Muscle of back (tissue), 11 donors: ENCODE data around the gene SUMO1. TPM values are rescaled to one million over a fixed set of nuclear protein-coding genes. Genes with fewer than 3 reads are reported as not detected.

ENCODE experiments used
- DNase-seq, 3 donors: peaks; one replicate each; pipeline versions ENCODE4 v3.0.0 to v3.0.0-alpha.2; 2013
- polyA plus RNA-seq, 10 donors: library from polyadenylated mRNA; unstranded; fragments of 120-200 nt; gene quantifications; one replicate each; pipeline ENCODE4 v1.2.1, GENCODE V29; 2013; ENCODE audit not compliant: insufficient read length in 10 of 10

SUMO1 gene
- polyA plus RNA-seq, 10 donors: 104 to 122 (median 110) TPM

DNA sequence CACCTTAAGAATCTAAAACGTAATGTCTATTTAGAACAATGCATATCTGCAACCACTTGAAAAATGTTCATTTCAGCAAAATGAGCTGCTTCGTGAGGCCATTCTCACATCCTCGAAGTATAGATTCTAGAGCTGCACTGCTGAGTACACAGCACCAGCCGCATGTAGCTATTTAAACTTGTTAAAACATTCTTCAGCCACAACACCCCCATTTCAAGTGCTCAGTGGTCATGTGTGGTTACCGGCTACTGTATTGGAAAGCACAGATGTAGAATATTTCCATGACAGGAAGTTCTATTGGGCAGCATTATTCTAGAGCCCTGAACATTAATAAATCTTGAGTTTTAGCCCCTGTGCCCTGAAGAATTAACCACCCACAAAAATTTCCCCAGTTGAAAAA lies 35.0 kb downstream of the SUMO1 start:
- no peak for DNase-seq

- DNase-seq: no peak
Observed at GRCh38 chr2:202201220-202202160, 36.9 kb downstream of the SUMO1 start.

DNA sequence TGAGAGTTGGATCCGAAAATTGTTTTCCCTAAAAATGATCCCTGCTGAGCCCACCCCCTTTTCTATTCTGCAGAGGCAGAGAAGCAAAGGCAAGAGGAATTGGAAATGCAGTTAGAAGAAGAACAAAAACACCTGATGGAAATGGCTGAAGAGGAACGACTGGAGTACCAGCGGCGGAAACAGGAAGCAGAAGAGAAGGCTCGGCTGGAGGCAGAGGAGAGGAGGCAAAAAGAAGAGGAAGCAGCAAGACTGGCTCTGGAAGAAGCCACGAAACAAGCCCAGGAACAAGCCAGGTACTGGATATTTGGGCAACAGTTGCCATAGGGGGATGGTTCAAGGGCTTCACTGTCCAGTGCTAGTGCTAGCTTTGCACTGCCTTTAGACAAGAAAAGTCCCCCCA lies 41.7 kb downstream of the SUMO1 start:
- DNase-seq: no peak

- DNase-seq: no peak
Observed at GRCh38 chr2:202194418-202194817, 44.0 kb downstream of the SUMO1 start.

- DNase-seq: peak in 1 of 3 donors; percentile 15
Observed at GRCh38 chr2:202193881-202194353, 44.5 kb downstream of the SUMO1 start.

GRCh38 chr2:202193305-202193704 lies 45.1 kb downstream of the SUMO1 start:
- DNase-seq: no peak

DNA sequence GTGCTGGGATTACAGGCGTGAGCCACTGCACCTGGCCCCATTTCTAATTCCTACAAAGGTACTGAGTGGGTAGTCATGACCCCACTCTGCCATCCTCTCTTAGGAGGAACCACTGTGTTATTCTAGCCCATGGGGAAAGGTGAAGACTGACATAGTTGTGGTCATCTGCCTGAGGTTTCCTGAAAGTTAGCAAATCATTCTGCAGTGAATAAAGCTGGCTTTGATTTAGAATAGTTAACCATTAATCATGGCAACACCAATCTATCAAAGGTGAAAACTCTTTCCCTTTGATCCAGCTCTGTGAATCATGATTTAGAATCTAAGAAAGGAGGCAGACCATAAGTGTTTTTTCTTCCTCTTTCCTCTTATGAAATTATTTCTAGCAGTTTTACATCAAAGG lies 50.8 kb downstream of the SUMO1 start:
- DNase-seq: no peak

DNA sequence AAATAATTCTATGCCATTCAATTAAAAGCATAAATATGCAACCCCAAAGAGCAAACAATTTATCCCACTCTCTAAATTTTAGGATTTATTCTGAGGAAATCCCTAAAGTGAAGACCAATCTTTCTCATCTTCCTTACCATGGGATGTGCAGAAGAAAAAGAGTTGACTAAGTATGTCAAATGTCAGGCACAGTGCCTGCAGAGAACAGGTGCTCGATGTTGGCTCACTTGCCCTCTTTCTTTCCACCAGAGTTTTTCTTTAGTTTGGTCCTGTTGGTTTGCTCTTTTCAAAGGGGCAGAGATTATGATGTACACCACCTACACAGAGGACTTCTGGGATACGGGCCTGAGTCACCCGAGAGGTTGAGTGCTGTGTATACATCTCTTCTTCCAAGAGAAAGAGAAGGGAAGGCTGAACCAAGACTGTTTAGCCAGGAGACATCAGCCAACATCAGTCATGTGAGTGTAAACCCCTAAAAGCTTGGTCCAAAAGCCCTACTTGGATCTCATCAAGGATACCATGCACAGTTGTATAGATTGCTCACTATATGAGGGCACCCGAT lies 51.7 kb downstream of the SUMO1 start:
- no peak for DNase-seq

DNA sequence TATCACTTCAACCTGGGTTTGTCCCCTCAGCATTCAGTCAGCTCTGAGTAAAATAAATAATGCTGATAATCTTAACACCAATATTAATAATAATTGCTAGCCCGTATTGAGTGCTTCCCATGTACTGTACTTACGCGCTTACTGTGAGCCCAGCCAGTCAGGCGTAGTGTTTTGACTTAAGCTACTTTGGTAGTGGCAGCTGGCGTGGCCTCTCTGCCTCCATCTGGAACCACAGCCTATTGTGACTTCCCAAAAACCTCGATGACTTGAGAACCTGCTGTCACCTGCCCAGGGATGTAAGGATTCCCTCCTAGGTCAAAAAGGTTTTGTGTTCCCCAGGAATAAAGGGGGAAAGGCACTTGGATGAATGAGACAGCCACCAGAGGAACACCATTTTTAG lies 53.2 kb downstream of the SUMO1 start:
- DNase-seq: no peak

DNA sequence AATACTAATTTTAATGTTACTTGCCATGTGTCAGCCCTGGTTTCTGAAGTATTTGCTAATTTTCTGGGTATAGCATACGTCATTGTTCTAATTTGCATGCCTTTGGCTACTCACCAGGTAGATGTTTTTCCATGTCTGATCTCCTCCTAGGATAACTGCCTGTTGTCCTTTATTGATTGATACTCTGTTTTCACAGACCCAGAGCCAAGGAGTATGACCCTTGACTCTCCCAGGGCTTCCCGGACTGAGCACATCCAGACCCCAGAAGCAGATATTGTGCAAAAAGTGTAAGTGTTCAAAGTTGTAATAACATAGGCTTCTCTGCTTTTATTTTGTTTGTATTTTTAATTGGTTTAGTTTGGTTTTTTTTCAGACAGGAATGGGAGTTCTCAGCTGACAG lies 53.8 kb downstream of the SUMO1 start:
- DNase-seq: no peak

DNA sequence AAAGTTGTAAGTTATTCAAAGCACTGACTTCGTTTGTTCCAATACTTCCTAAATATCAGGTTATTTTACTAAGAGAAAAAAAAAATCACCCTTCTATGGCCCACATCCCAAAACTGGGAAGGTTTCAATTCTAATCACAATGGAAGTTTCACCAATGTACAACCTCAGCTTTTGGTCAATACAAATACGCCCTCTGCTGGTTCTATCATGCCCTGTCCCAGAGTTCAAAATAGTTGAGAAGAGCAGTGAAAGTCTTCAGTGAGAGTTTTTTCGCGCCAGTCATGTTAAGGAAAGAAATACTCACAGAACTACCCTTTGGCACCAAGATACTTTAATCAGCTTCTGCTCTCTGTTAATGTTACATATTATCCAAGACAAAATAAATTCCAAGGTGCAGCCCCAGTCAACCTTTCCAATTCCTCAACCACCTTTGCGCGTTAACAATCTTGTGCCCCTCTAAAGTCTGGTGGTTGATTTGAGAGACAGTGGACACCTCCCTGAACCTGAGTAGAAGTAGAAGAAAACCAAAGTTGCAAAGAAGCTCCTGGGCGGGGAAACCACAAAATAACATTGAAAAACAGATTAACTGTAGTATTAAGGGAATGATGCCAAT lies 59.9 kb downstream of the SUMO1 start:
- DNase-seq: peak; percentile 62 to 79 (median 72)

DNA sequence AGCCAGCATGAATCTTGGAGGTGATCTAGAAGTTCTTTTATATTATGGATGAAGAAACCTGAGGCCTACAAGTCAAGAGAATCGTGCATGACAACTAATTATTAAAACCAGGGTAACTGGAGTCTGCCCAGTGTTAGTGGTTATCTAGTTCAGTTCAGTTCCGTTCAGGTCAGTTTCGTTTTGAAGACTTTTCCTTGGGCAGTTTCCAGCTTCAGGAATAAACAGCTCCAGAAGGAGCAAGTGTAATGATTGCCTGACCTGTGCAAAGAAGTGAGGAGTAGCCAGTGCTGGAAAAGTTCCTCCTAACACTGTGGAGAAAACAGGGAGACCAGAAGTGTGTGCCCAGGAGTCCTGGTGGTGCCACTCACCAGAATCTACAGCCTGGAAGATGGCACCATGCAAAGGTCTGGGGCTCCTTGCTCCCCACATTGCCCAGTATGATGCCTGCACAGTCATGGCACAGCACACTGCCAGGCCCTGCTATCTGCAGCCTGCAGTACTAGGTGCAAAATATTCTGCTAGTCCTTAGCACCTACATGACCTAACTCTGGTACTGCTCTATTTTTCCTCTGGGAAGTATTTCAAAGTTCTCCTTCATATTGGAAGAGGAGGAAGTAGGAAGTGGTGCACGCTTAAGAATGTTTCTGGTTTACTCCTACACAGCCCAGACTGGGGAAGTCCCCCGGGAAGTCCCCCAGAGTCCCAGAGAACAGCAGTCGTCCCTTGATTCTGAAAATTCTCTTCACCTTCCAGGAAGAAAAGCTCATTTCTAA lies 65.8 kb downstream of the SUMO1 start:
- DNase-seq: no peak

DNA sequence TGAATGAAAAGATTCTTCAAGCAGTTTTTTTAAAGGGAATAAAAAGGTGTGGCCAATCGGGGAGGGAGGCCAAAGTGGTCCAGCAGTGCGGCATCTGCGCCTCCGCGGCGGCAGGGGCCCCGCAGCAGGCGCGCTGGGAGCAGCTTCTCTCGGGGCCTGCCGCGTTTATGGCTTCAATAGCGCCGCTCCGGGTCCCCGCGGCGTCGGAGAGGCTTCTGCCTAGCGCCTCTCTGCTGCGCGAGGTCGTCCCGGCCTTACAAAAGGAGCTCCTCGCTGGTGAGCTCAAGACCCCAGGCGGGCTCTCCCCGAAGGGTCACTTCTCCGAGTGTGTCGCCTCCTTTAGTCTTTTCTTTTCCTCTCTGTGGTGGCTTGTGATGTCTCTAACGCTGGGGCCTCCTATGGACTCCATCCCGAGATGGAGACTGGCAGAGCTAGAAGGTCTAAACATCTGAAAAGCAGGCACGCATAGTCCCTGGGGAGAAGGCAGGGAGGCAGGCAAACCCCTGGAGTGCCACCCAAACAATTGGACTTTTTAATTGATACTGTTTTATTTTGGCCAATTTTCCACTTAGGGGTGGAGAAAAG lies 67.1 kb downstream of the SUMO1 start:
- peak in 1 of 3 donors; percentile 51 for DNase-seq

GRCh38 chr2:202169832-202170424 lies 68.5 kb downstream of the SUMO1 start:
- DNase-seq: no peak

GRCh38 chr2:202169131-202169530 lies 69.3 kb downstream of the SUMO1 start:
- no peak for DNase-seq

GRCh38 chr2:202165945-202166344 lies 72.5 kb downstream of the SUMO1 start:
- DNase-seq: no peak

DNA sequence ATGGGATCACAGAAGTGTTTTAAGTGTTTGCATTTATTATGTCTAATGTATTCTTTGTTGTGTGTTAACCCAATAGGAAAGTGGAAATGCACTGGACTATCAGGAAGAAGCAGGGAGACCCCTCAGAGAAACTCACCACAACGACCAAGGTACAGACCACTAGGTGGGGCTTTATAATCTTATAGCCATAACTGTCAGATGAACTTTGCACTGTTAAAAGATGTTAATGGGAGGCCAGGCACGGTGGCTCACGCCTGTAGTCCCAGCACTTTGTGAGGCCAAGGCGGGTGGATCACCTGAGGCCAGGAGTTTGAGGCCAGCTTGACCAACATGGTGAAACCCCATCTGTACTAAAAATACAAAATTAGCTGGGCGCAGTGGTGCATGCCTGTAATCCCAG lies 73.2 kb downstream of the SUMO1 start:
- DNase-seq: no peak

DNA sequence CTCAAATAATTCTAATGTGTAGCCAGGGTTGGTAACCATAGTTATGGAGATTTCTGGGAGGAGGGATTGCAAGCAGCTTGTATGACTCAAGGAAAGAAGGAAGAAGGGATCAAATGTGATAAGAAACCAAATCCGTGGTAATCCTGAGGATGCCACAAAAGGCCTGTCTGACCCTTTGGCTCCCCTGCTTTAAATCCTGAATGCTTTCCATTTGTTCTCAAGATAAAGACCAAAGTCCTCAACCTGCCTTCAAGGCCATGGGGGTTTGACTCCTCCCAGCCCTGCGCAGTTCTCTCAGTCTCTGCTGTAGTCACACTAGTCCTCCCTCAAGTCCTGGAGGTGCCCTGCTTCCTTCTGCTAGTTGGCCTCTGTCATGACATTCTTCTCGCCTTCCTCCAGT lies 74.0 kb downstream of the SUMO1 start:
- DNase-seq: no peak

GRCh38 chr2:202161151-202161835 lies 77.1 kb downstream of the SUMO1 start:
- DNase-seq: no peak

- peak in 1 of 3 donors; percentile 27 for DNase-seq
Observed at GRCh38 chr2:202158796-202159195, 79.6 kb downstream of the SUMO1 start.
